HG03342 (cell line): ENCODE measurements around the gene NKD1.

Source experiments
- ATAC-seq: cut with Tn5 transposase; IDR thresholded peaks from one replicate; pipeline ENCODE4 v1.9.1; 2021; ENCODE audit warnings: mild to moderate bottlenecking, moderate library complexity; ENCODE audit not compliant: unreplicated experiment

The NKD1 gene

GRCh38 chr16:50555952-50556673 is 7.9 kb downstream of the NKD1 start:
- no peak for ATAC-seq

DNA sequence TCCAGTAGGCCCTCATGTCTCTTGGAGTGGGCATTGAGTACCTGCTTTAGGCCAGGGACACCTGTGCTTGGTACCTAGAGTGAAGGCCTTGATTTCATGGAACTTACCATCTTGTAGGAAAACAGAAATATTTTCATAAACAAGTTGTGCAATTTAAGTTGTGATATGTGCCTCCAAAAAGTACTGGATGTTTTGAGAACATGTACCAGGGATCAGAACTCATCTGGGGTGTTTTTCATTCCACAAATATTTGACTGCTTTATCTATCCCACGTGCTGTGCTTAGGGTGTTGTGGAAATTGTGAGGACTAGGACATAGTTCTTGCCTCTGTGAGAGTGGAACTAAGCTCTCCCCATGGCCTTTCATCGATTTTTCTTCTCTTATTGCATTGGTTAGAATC is 8.8 kb downstream of the NKD1 start:
- no peak for ATAC-seq

- no peak for ATAC-seq
These were observed 10.7 kb downstream of the NKD1 start for GRCh38 chr16:50558913-50559312.

- ATAC-seq = no peak
These were observed 11.1 kb downstream of the NKD1 start for GRCh38 chr16:50559342-50559741.

DNA sequence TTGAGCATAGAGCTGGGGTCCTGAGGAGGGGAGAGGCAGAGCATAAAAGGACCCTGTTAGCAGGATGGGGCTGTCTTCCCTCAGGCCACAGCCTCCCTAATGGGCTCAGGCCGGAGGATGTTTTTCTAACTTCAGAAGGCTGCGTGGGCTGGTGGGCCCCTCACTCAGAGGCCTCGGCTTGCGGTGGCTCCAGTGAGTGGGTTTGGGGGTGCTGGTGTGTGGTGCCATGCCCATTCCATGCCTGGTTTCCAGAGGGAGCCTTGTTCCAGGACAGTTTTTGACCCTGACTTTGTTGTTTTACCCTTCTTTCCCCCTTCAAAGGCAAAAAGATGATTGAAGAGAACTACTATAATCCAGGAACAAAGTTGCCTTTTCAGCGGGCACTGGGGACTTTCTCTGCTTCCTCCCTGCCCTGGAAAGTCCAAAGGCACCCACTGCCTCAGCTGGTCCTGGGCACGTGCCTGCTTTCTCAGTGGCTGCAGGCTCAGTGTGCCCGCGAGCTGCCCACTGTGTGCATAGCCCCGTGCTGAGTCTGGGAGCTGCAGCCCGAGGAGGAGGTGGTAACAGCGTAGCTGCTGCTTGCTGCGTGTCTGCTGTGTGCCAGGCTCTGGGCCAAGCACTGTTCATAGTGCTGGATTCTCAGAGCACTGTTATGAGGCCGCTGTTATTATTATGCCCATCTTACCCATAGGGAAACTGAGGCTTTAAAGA is 11.8 kb downstream of the NKD1 start:
- ATAC-seq = no peak

DNA sequence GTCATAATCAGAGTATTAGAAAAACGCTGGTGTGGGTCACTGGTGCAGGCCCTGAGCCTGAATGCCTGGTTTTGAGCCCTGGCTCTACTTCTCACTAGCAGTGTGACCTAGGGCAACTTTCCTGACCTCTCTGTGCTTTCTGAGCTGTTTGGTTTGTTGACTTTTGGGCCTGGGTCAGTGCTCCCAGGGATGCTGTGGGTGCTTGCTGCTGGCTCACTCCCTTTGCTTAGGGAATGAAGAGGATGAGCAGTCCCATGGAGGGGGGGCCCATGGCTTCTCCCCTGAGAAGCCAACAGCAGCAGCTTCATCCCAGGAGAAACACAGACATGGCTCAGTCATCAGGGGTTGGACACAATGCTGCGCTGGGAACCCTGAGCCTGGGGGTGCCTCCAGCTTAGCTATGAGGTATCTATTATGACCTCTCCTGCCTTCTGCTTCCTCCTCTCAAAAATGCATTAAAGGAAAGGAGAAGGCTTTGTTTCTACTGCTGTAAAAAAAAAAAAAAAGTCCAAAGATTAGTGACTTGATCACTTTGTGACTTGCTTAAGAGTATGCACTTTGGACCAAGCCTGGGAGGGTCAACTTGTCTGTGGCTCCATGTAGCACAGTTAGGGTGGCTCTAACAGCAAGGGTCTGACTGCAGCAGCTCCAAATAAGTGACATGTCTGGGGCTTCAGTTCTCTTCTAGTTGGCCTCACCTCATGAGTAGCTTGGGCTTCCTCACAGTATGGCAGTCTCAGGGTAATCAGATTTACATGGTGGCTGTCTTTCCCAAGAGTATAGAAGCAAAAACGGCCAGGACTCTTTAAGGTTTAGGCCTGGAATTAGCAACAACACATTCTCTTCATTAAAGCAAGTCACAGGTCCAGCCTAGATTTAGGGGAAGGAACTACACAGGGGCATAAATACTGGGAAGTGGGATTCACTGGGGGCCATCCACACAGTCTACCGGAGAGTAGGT is 13.0 kb downstream of the NKD1 start:
- ATAC-seq = no peak

DNA sequence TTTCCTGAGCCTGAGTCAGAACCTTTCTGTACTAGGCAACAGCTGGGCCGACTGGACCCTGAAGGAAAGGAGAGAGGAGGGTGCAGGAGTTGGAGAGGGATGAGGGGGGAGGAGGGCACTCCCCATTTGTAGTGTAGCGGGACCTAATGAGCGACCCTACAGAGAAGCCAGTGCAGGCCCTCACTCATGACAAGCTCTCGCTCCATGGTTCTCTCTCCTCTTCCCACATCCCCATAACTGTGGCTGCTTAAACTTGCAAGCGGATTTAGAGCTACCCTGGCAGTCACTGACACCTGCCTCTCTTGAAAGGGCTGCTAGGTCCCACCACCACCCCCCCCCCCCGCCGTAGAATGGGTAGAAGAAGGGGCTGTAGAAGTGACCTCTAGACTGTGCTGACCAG is 14.5 kb downstream of the NKD1 start:
- no peak for ATAC-seq

- no peak for ATAC-seq
These were observed 15.8 kb downstream of the NKD1 start for GRCh38 chr16:50563989-50564388.

DNA sequence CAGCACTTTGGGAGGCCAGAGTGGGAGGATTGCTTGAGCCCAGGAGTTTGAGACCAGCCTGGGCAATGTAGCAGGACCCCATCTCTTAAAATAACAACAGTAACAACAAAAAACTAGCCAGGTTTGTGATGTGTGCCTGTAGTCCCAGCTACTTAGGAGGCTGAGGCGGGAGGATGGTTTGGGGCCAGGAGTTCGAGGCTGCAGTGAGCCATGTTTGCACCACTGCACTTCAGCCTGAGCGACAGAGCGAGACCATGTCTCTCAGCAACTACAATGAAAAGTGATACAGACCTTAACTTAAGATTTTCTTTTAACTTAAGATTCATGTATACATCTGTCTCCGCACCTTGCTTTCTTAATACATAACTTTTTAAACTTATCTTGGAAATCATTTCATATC is 17.2 kb downstream of the NKD1 start:
- ATAC-seq = no peak

DNA sequence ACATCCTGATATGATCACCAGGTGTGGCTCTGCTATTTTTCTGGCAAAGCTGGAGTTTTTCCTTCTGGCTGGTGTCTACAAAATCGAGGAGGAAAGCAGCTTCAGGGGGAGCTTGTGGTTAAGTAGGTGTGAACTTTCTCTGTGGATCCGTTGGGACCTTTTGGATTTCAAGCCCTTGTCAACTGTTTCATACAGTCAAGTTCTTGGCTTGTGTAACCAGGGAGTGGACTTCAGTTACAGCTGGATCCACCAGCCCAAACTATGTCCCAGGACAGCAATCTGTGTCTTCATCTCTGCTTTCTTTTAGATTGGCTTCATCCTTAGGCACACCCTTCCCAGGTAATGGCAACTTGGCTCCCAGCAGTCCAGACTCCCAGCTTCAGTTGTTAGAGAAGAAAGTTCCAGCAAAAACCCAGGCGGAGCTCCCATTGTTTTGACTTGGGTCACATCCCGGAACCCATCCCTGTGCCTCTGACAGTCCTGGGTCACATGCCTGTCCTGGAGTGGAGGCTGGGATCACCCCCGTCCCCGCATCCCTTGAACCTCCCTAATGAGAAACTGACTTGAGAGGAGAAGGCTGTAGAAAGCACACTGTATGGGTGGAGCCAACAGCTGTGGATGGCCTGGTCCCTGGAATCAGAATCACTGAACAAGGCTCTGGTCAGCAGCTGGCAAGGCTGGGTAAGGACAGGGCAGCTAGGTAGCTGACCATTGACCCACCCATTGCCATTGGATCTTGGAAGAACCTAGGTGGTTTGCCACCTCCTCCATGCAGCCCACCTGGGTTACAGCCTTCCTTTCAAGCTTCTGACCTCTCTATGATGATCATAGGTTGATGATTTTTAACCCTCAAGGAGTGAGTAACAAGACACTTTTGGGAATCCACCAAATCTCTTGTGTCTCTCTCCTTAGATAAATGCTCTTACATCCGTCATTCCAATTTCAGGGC is 18.1 kb downstream of the NKD1 start:
- ATAC-seq = no peak

GRCh38 chr16:50567651-50568050 is 19.5 kb downstream of the NKD1 start:
- no peak for ATAC-seq

- ATAC-seq = peak; percentile 94
These were observed 20.1 kb downstream of the NKD1 start for GRCh38 chr16:50568187-50568815.

- ATAC-seq = no peak
These were observed 22.2 kb downstream of the NKD1 start for GRCh38 chr16:50570354-50570753.

DNA sequence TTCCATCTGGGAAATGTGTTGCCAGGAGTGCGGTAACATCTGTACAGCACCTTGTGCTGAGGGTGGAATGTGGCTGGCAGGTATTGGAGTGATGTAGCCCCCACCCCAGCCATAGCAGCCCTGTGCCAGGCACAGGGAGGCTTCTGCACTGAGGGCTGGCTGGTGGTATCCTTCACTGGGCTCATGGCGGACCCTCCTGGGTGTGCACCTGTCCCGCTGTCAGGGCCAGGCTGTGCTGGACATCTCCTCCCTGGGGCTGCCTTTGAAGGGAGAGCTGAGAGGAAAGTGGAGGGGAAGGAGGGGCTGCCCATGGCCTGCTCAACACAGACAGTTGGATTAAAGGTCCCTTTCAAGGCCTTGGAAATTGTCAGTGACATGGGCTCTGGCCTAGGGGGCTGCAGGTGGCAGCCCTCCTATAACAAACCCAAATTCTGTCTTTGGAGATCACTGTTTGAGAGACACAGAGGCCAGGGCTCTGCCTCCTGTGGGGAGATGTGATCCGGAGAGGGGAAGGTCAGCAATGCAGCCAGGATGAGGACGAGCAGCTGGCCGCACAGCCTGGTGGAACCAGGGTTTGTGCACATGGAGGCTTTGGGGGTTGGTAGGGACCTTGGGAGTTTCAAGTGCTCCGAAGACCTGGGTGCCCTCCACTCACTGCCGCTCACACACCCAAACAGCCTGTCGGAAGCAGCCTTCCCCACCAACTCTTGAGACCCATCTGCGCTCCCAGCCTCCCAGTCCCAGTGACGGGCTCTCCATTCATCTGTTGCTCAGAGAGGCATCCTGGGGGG is 22.8 kb downstream of the NKD1 start:
- no peak for ATAC-seq

DNA sequence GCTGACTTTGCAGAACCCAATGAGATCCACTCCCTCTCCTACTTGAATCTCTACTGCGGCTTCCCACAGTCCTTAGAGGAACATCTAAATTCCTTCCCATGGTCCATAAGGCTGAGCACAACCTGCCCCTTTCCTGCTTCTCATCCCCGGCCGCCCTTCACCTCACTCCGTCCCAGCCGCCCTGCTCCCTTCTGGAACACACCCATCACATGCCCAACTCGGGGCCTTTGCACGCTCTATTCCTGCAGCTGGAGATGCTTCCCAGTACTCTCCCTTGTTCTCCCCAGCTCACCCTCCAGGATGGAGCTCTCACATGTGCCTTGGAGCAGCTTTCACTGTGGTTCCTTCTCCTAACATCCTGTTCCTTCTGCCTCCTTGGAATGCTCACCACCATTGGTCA is 23.6 kb downstream of the NKD1 start:
- ATAC-seq = no peak

- ATAC-seq = no peak
These were observed 24.5 kb downstream of the NKD1 start for GRCh38 chr16:50572700-50573099.

DNA sequence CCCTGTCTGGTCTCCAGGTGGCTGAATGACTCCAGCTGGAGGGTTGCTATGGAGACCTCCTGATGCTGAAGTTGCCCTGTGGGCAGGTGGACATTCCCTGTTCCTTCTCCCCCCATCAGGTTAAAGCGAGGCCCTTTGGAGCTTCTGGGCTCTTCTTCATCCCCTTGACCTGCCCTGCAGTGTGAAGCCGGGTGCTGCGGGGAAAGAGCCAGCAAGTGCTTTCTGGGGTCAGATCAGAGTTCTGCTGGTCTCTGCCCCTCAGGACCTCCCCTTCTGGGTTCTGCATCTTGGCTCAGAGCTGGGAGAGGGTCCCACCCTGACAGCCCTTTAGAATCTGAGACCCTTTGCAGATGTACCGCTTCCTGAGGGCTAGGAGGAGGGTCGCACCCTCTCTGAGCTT is 25.1 kb downstream of the NKD1 start:
- ATAC-seq = no peak

DNA sequence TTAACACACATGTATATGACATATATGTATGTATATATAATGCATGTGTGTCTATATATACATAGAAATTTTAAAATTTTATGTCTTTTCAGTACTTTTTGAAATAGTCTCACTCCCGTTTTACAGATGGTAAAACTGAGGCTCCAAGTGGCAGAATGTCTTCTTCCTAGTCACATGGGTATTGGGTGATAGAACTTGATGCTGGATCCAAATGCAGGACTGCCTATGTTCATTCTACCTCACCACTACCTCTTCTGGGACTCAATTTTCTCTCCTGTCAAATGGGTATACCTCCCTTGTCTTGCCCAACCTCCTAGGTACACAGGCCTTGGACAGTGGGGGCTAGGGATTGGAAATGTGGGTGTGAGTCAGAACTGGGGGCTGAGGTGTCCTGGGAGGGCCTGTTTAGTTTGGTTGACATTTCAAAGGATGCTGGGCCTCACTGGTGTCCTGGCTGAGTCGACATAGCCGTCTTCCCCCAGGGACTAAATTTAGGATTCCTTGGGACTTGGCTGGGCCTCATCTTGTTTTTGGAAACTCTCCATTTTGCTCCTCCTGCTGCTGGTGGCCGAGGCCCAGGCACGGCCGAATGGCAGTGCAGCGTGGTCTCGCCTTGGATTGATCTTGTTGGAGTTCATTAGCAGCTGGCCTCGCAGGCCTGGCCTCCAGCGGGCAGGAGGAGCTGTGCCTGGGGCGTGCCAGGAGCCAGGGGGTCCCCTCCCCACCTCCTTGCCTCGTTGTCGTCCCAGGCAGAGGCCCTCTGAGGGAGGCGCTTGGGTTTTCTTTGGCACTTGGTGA is 25.9 kb downstream of the NKD1 start:
- ATAC-seq = no peak
